C4-2B (cell line): ENCODE measurements around the gene SLC41A2.

Experiments used
- H3K27ac ChIP-seq: fragments of 450-650 bp; 2 replicates; pipeline ENCODE4 v1.5.1; 2017
- CTCF ChIP-seq: fragments of 450-650 bp; conservative IDR thresholded peaks from 2 replicates; pipeline ENCODE4 v1.5.1; 2017; ENCODE audit warnings: mild to moderate bottlenecking
- ZFX ChIP-seq: fragments of 450-650 bp; IDR thresholded peaks from 2 replicates; pipeline ENCODE4 v1.6.1; 2017

SLC41A2 gene

GRCh38 chr12:104958001-104958804 is at the start of gene SLC41A2:
Gene SLC41A2, minus strand, starts transcription at chr12:104958290. Its CDS starts 29,763 bp downstream, at chr12:104928527.
- TF ChIP-seq ZFX (peak; percentile 38; the same call in 1 of the 2 replicates), CTCF (peak; percentile 77)
- peak within 1 kb of the TSS; percentile 73 for H3K27ac ChIP-seq

- no peak for TF ChIP-seq ZFX
- no peak for TF ChIP-seq CTCF
These were observed 43.4 kb upstream of the SLC41A2 start for GRCh38 chr12:105001476-105001875.

GRCh38 chr12:104999347-104999685 is 41.2 kb upstream of the SLC41A2 start:
- TF ChIP-seq ZFX (no peak), CTCF (no peak)
- H3K27ac ChIP-seq, result no peak overlapping the region

More at GRCh38 chr12:105001476-105001875, 43.4 kb upstream of the SLC41A2 start:
- H3K27ac ChIP-seq, result no peak overlapping the region

GRCh38 chr12:104998423-104999346 is 40.6 kb upstream of the SLC41A2 start:
- no peak overlapping the region for H3K27ac ChIP-seq
- TF ChIP-seq CTCF (no peak), ZFX (no peak)

- TF ChIP-seq ZFX (no peak), CTCF (no peak)
- H3K27ac ChIP-seq, result no peak overlapping the region
These were observed 39.5 kb upstream of the SLC41A2 start for GRCh38 chr12:104997541-104997940.

- no peak for TF ChIP-seq CTCF
- TF ChIP-seq ZFX, result no peak
- H3K27ac ChIP-seq, result no peak overlapping the region
These were observed 36.2 kb upstream of the SLC41A2 start for GRCh38 chr12:104994336-104994735.

GRCh38 chr12:104991565-104992128 is 33.6 kb upstream of the SLC41A2 start:
- no peak overlapping the region for H3K27ac ChIP-seq
- no peak for TF ChIP-seq CTCF
- no peak for TF ChIP-seq ZFX
